Heart left ventricle (tissue), 13 donors: ENCODE results near the gene GALNT14.

Source experiments
- POLR2A ChIP-seq, 2 donors: fragments of 450-650 bp; IDR thresholded peaks; one replicate each; pipeline ENCODE4 v1.6.1; 2017; ENCODE audit warnings: antibody characterized with exemption in 2 of 2, mild to moderate bottlenecking in 2 of 2, moderate library complexity in 2 of 2
- TF ChIP-seq, protein P1 (sequence below), 12 donors: fragments of 200-600 bp; sonication (generic) in 4 of 12; IDR thresholded peaks; one replicate each; pipeline versions ENCODE4 v1.5.0 to v1.8.0; 2018 to 2022; ENCODE audit warnings: antibody characterized with exemption in 12 of 12, mild to moderate bottlenecking in 5 of 12
- donor health status: ischemic (EF 13 %, LVEDD 7.1; RV severe dilation, severe dysfunction).
- donor health status: DM: no; HTN: yes; CAD: no.
- donor health status: DM: no; HTN: no; CAD: no.
- donor health status: ischemic (EF 25% LVEDD 6.9; RV normal size, moderate dysfunction).
- donor health status: ischemic (EF 25% LVEDD 5.7; RV mildly dilated, moderate dysfunction).
- donor health status: ischemic (EF 35%, LVEDD 5.7; RV mildly dilated, moderate dysfunction).
- donor health status: nonischemic (EF 11% LVEDD 7.7; RV severe dilation, severe dysfunction).
- donor health status: DM: yes; HTN: yes; CAD: no.
- donor health status: PGD.
- donor health status: ischemic (EF 29% LVEDD 5.4; RV normal size, mild dysfunction).
- donor health status: nonischemic (EF 23%, LVEDD 6.1; RV moderate dilation, normal function).

DNA sequence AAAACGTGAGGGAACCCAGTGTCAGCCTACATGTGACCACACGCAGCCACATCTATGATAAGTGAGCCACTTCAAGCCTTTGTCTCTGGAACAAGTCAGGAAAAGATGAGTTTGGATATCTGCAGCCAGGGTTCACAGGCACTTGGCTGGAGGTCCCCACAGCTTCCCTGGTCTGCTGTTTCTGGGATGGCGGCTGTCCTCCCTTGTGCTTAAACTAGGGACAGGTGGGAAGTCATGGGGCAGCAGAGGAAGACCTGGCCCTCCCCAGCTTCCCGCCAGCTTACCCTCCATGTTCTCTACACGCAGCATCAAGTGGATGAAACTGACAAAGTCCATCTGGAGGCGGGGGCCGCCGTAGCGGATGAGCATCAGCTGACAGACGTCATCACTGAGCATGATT lies 38.5 kb upstream of the GALNT14 start:
- TF ChIP-seq, protein P1, sequence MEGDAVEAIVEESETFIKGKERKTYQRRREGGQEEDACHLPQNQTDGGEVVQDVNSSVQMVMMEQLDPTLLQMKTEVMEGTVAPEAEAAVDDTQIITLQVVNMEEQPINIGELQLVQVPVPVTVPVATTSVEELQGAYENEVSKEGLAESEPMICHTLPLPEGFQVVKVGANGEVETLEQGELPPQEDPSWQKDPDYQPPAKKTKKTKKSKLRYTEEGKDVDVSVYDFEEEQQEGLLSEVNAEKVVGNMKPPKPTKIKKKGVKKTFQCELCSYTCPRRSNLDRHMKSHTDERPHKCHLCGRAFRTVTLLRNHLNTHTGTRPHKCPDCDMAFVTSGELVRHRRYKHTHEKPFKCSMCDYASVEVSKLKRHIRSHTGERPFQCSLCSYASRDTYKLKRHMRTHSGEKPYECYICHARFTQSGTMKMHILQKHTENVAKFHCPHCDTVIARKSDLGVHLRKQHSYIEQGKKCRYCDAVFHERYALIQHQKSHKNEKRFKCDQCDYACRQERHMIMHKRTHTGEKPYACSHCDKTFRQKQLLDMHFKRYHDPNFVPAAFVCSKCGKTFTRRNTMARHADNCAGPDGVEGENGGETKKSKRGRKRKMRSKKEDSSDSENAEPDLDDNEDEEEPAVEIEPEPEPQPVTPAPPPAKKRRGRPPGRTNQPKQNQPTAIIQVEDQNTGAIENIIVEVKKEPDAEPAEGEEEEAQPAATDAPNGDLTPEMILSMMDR (IDR thresholded peaks at IDR 0.05) = no peak
- TF ChIP-seq POLR2A (IDR thresholded peaks at IDR 0.05) = no peak
